GM10266 (cell line): ENCODE data around the gene MSH3.
"Not testable (repeated sequence)": the region's sequence is repeated elsewhere in the genome, so short reads cannot be mapped to it uniquely, and the experiment has no call there.

Experiments
- DNase-seq: peaks from one replicate; pipeline ENCODE4 v3.0.0; 2012; ENCODE audit errors: extremely low spot score
- CTCF ChIP-seq: IDR thresholded peaks from 2 replicates; pipeline ENCODE4 v1.5.1; 2012; ENCODE audit warnings: mild to moderate bottlenecking, low read depth; ENCODE audit not compliant: control insufficient read depth, insufficient read depth; ENCODE audit errors: missing control alignments

MSH3 gene

GRCh38 chr5:80885396-80886000 is 231.0 kb downstream of the MSH3 start:
- no peak for TF ChIP-seq CTCF
- DNase-seq, result no peak

- DNase-seq, result no peak
- no peak for TF ChIP-seq CTCF
These were observed 239.6 kb downstream of the MSH3 start for GRCh38 chr5:80894083-80894482.

DNA sequence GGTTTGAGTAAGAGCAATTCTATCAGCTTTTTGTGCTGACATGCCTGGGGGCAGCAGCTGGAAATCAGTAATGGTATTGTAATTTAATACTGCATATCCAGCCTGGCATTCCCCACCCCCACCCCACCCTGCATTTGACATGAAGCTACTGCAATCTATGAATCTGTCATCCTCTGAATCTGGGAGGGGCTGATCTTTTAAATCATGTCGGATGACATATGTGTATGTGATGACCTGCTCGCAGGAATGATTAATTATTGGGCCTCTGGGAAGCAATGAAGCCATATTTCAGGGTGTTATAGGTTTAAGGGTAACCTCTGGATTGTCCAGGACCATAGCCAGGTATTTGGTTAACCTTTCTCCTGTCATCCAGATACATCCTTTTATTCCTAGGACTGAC is 241.1 kb downstream of the MSH3 start:
- DNase-seq, result no peak
- no peak for TF ChIP-seq CTCF

DNA sequence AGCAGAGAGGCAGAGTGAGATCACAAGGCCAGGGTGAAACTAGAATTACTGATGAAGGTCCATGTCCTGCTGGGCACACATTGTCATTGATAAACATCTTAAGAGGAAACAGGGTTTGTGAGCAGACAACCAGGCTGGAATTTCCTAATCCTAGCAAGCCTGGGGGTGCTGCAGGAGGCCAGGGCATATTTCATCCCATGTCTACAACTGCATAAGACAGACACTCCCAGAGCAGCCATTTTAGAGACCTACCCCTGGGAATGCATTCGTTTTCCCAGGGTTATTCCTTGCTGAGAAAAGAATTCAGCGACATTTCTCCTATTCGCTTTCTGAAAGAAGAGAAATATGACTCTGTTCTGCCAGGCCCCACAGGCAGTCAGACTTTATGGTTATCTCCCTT is 248.2 kb downstream of the MSH3 start:
- not testable (repeated sequence) for DNase-seq

DNA sequence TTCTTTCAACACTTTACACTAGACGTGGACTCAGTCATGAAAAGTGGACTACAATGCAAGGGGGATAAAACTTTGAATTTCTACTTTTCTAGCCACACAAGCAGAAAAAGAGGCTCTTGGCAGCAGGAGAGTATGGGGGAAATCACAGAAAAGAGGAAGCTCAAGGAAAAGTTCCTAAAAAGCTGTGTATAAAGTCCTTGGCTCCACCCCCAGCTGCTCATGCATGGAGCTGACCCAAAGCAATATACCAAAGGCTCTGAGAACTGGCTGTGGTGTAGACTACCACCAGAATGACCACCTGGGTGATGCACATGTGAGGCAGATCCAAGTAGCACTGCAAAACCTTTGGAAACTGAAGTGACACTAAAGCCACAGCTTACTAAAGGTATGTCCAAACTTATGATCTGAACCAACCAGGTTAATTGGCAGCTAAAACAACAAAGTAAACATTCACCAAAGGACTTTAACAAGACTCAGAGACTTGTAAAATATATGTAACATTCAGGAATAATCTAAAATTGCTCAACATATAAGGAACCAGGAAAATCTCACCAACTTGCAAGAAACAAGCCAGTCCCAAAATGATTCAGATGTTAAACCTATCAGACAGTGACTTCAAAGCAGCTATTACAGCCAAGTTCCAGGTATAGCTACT is 250.2 kb downstream of the MSH3 start:
- DNase-seq, result no peak
- no peak for TF ChIP-seq CTCF

DNA sequence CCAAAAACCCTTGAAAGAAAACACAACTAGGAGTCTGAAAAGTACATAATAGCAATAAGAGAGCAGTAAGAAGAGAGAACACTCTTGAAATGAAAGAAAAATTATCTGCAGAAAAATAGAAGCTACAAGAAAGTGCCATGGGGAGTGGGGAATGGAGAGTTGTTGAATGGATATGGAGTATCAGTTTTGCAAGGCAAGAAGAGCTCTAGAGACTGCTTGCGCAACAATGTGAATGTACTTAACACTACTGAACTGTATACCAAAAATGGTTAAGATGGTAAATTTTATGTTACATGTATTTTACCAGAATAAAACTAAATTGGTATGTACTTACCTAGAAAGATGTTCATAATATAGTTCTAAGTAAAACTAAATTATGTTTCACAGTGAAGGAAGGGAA is 251.0 kb downstream of the MSH3 start:
- DNase-seq, result no peak
- TF ChIP-seq CTCF, result no peak

GRCh38 chr5:80912479-80912878 is 258.0 kb downstream of the MSH3 start:
- no peak for DNase-seq
- no peak for TF ChIP-seq CTCF
